GM23338 (cell line): Measurements from ENCODE around the gene DCDC1. TPM values are rescaled to one million over a fixed set of nuclear protein-coding genes. Genes with fewer than 3 reads are reported as not detected.

Experiments
- ATAC-seq: fragments of 200-7000 bp; cut with Tn5 transposase; 3 replicates; pipeline ENCODE4 v1.9.1; 2020
- DNase-seq: peaks from one replicate; pipeline ENCODE4 v3.0.0-alpha.2; 2015; ENCODE audit warnings: low spot score
- H2AFZ ChIP-seq: fragments of 200-600 bp; sonication (generic); 2 replicates; pipeline ENCODE4 v1.8.0; 2016; ENCODE audit warnings: antibody characterized with exemption, mild to moderate bottlenecking, moderate library complexity
- H3F3A ChIP-seq: fragments of 200-600 bp; sonication (generic); replicated peaks from 2 replicates; pipeline ENCODE4 v1.8.0; 2017; ENCODE audit warnings: antibody characterized with exemption, mixed run types, low read depth
- H3K27ac ChIP-seq: fragments of 200-600 bp; sonication (generic); 2 replicates; pipeline ENCODE4 v1.6.1; 2016; ENCODE audit warnings: low read depth
- H3K27me3 ChIP-seq: fragments of 200-600 bp; sonication (generic); 2 replicates; pipeline ENCODE4 v1.8.0; 2016; ENCODE audit warnings: mild to moderate bottlenecking, mixed run types, moderate library complexity; ENCODE audit not compliant: insufficient read depth
- H3K36me3 ChIP-seq: fragments of 200-600 bp; sonication (generic); 2 replicates; pipeline ENCODE4 v1.8.0; 2016; ENCODE audit warnings: mild to moderate bottlenecking; ENCODE audit not compliant: insufficient read depth
- H3K4me1 ChIP-seq: fragments of 200-600 bp; sonication (generic); 2 replicates; pipeline ENCODE4 v1.8.0; 2016; ENCODE audit warnings: mild to moderate bottlenecking, moderate library complexity; ENCODE audit not compliant: insufficient read depth
- H3K4me2 ChIP-seq: fragments of 200-600 bp; sonication (generic); 2 replicates; pipeline ENCODE4 v1.7.1; 2017; ENCODE audit warnings: mixed run types
- H3K4me3 ChIP-seq: fragments of 200-600 bp; sonication (generic); 2 replicates; pipeline ENCODE4 v1.6.1; 2016; ENCODE audit warnings: mixed run types
- H3K79me2 ChIP-seq: fragments of 200-600 bp; sonication (generic); replicated peaks from 2 replicates; pipeline ENCODE4 v1.8.0; 2017; ENCODE audit warnings: mild to moderate bottlenecking; ENCODE audit not compliant: insufficient read depth
- H3K9me2 ChIP-seq: fragments of 200-600 bp; sonication (generic); 2 replicates; pipeline ENCODE4 v1.8.0; 2017; ENCODE audit not compliant: insufficient read depth
- H4K20me1 ChIP-seq: fragments of 200-600 bp; sonication (generic); replicated peaks from 2 replicates; pipeline ENCODE4 v1.8.0; 2017; ENCODE audit warnings: mild to moderate bottlenecking; ENCODE audit not compliant: insufficient read depth
- H3K27ac Mint-ChIP-seq: 2 replicates; pipeline ENCODE4 v1.8.0; 2020; ENCODE audit warnings: inconsistent platforms, mild to moderate bottlenecking, moderate library complexity, mixed read lengths
- H3K27me3 Mint-ChIP-seq: 3 replicates; pipeline ENCODE4 v1.8.0; 2022; ENCODE audit warnings: low read depth, mild to moderate bottlenecking, moderate library complexity, mixed read lengths, inconsistent platforms; ENCODE audit not compliant: insufficient read depth, poor library complexity
- H3K36me3 Mint-ChIP-seq: 3 replicates; pipeline ENCODE4 v1.8.0; 2021; ENCODE audit warnings: low read depth, mild to moderate bottlenecking, inconsistent platforms, moderate library complexity, mixed read lengths
- H3K4me1 Mint-ChIP-seq: 3 replicates; pipeline ENCODE4 v1.8.0; 2020; ENCODE audit warnings: mild to moderate bottlenecking, inconsistent platforms, mixed read lengths
- H3K4me3 Mint-ChIP-seq: 3 replicates; pipeline ENCODE4 v1.8.0; 2021; ENCODE audit warnings: moderate library complexity, mild to moderate bottlenecking, inconsistent platforms, mixed read lengths
- H3K9me3 Mint-ChIP-seq: 3 replicates; pipeline ENCODE4 v1.8.0; 2020; ENCODE audit warnings: moderate library complexity, mild to moderate bottlenecking, inconsistent platforms, mixed read lengths
- CREB1 ChIP-seq: fragments of 250-450 bp; sonication (Bioruptor Pico); IDR thresholded peaks from 2 replicates; pipeline ENCODE4 v1.5.0; 2020; ENCODE audit warnings: low read depth, mild to moderate bottlenecking, moderate library complexity
- CTCF ChIP-seq, 2 experiments: fragments of 200-600 bp in 1 of 2; sonication (generic) in 1 of 2; conservative IDR thresholded peaks; 2 replicates each; pipeline versions ENCODE4 v1.5.1 to v1.6.1; 2016 to 2017; ENCODE audit warnings: antibody characterized with exemption in 2 of 2, low read depth in 2 of 2, mild to moderate bottlenecking in 2 of 2, moderate library complexity in 1 of 2
- EZH2phosphoT487 ChIP-seq: fragments of 200-600 bp; sonication (generic); IDR thresholded peaks from one replicate; pipeline ENCODE4 v1.8.1; 2018; ENCODE audit warnings: antibody characterized with exemption; ENCODE audit not compliant: unreplicated experiment
- JUNB ChIP-seq: IDR thresholded peaks from one replicate; pipeline ENCODE4 v1.6.1; 2016; ENCODE audit warnings: antibody characterized with exemption; ENCODE audit not compliant: unreplicated experiment
- NANOG ChIP-seq: IDR thresholded peaks from 2 replicates; pipeline ENCODE4 v1.6.1; 2016; ENCODE audit warnings: antibody characterized with exemption, borderline replicate concordance
- POLR2AphosphoS5 ChIP-seq: IDR thresholded peaks from 2 replicates; pipeline ENCODE4 v1.6.1; 2016; ENCODE audit warnings: antibody characterized with exemption, low read depth
- STAT1 ChIP-seq: IDR thresholded peaks from one replicate; pipeline ENCODE4 v1.6.1; 2016; ENCODE audit warnings: antibody characterized with exemption; ENCODE audit not compliant: unreplicated experiment
- ZNF114 ChIP-seq: fragments of 250-450 bp; sonication (Bioruptor Pico); IDR thresholded peaks from 2 replicates; pipeline ENCODE4 v1.5.0; 2020; ENCODE audit warnings: mild to moderate bottlenecking, moderate library complexity
- ZNF331 ChIP-seq: fragments of 250-450 bp; sonication (Bioruptor Pico); IDR thresholded peaks from 2 replicates; pipeline ENCODE4 v1.5.0; 2020; ENCODE audit warnings: low read depth, mild to moderate bottlenecking, moderate library complexity
- polyA plus RNA-seq: library from polyadenylated mRNA; unstranded; fragments of >200 nt; fragmentation: Nextera tagmentation; extraction: Ambion mirVana; gene quantifications from 2 replicates; pipeline ENCODE4 v1.2.1, GENCODE V29; 2016
- total RNA-seq: library from RNA; depleted of rRNA; stranded (reverse); fragments of >200 nt; shearing (Covaris generic); gene quantifications from 2 replicates; pipeline ENCODE4 v1.2.3, GENCODE V29; 2014
- TF ChIP-seq, protein P1 (sequence below): fragments of 250-450 bp; sonication (Bioruptor Pico); IDR thresholded peaks from 2 replicates; pipeline ENCODE4 v1.5.0; 2020; ENCODE audit warnings: mild to moderate bottlenecking, moderate library complexity
- TF ChIP-seq, protein P2 (sequence below): IDR thresholded peaks from one replicate; pipeline ENCODE4 v1.6.1; 2018; ENCODE audit warnings: antibody characterized with exemption; ENCODE audit not compliant: unreplicated experiment
- TF ChIP-seq, protein P3 (sequence below): IDR thresholded peaks from 2 replicates; pipeline ENCODE4 v1.6.1; 2016; ENCODE audit warnings: antibody characterized with exemption

The DCDC1 gene
- total and polyA plus RNA-seq, 2 experiments from 2014 or later = 0.56 to 0.58 TPM

- H3K4me1 Mint-ChIP-seq = peaks cover 10% of the 10 kb centered on the region; the same call in 2 of the 3 replicates
- Histone ChIP-seq H3K4me2 (no peak overlapping the region), H4K20me1 (no peaks in the 10 kb centered on the region), H3K4me1 (no peaks in the 10 kb centered on the region), H3K27me3 (no peaks in the 10 kb centered on the region), H3K36me3 (0 out of 2 replicates have a peak, but pooled peaks cover 5% of the 10 kb centered on the region), H2AFZ (no peak overlapping the region), H3F3A (no peaks in the 10 kb centered on the region), H3K4me3 (no peak overlapping the region), H3K79me2 (no peaks in the 10 kb centered on the region; the same call in 1 of the 2 replicates), H3K9me2 (peaks cover 6% of the 10 kb centered on the region; the same call in 1 of the 2 replicates), H3K27ac (no peak overlapping the region)
- H3K4me3 Mint-ChIP-seq = no peak overlapping the region
- no peaks in the 10 kb centered on the region for H3K9me3 Mint-ChIP-seq
- DNase-seq (no peak), ATAC-seq (no peak)
- peaks cover 18% of the 10 kb centered on the region for H3K36me3 Mint-ChIP-seq
- no peak for TF ChIP-seq CTCF (conservative IDR thresholded peaks at IDR 0.05; ENCODE audit: low read depth in 2 of 2)
- TF ChIP-seq, protein P1, sequence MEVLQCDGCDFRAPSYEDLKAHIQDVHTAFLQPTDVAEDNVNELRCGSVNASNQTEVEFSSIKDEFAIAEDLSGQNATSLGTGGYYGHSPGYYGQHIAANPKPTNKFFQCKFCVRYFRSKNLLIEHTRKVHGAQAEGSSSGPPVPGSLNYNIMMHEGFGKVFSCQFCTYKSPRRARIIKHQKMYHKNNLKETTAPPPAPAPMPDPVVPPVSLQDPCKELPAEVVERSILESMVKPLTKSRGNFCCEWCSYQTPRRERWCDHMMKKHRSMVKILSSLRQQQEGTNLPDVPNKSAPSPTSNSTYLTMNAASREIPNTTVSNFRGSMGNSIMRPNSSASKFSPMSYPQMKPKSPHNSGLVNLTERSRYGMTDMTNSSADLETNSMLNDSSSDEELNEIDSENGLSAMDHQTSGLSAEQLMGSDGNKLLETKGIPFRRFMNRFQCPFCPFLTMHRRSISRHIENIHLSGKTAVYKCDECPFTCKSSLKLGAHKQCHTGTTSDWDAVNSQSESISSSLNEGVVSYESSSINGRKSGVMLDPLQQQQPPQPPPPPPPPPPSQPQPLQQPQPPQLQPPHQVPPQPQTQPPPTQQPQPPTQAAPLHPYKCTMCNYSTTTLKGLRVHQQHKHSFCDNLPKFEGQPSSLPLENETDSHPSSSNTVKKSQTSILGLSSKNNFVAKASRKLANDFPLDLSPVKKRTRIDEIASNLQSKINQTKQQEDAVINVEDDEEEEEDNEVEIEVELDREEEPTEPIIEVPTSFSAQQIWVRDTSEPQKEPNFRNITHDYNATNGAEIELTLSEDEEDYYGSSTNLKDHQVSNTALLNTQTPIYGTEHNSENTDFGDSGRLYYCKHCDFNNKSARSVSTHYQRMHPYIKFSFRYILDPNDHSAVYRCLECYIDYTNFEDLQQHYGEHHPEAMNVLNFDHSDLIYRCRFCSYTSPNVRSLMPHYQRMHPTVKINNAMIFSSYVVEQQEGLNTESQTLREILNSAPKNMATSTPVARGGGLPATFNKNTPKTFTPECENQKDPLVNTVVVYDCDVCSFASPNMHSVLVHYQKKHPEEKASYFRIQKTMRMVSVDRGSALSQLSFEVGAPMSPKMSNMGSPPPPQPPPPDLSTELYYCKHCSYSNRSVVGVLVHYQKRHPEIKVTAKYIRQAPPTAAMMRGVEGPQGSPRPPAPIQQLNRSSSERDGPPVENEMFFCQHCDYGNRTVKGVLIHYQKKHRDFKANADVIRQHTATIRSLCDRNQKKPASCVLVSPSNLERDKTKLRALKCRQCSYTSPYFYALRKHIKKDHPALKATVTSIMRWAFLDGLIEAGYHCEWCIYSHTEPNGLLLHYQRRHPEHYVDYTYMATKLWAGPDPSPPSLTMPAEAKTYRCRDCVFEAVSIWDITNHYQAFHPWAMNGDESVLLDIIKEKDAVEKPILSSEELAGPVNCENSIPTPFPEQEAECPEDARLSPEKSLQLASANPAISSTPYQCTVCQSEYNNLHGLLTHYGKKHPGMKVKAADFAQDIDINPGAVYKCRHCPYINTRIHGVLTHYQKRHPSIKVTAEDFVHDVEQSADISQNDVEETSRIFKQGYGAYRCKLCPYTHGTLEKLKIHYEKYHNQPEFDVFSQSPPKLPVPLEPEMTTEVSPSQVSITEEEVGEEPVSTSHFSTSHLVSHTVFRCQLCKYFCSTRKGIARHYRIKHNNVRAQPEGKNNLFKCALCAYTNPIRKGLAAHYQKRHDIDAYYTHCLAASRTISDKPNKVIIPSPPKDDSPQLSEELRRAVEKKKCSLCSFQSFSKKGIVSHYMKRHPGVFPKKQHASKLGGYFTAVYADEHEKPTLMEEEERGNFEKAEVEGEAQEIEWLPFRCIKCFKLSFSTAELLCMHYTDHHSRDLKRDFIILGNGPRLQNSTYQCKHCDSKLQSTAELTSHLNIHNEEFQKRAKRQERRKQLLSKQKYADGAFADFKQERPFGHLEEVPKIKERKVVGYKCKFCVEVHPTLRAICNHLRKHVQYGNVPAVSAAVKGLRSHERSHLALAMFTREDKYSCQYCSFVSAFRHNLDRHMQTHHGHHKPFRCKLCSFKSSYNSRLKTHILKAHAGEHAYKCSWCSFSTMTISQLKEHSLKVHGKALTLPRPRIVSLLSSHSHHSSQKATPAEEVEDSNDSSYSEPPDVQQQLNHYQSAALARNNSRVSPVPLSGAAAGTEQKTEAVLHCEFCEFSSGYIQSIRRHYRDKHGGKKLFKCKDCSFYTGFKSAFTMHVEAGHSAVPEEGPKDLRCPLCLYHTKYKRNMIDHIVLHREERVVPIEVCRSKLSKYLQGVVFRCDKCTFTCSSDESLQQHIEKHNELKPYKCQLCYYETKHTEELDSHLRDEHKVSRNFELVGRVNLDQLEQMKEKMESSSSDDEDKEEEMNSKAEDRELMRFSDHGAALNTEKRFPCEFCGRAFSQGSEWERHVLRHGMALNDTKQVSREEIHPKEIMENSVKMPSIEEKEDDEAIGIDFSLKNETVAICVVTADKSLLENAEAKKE (CRISPR knock-in tag) = no peak
- TF ChIP-seq STAT1 = no peak
- TF ChIP-seq POLR2AphosphoS5 = no peak
- no peak for TF ChIP-seq CREB1 (CRISPR knock-in tag)
- TF ChIP-seq ZNF114 (CRISPR knock-in tag) = no peak
- TF ChIP-seq NANOG = no peak
- TF ChIP-seq EZH2phosphoT487 = no peak
- TF ChIP-seq, protein P2, sequence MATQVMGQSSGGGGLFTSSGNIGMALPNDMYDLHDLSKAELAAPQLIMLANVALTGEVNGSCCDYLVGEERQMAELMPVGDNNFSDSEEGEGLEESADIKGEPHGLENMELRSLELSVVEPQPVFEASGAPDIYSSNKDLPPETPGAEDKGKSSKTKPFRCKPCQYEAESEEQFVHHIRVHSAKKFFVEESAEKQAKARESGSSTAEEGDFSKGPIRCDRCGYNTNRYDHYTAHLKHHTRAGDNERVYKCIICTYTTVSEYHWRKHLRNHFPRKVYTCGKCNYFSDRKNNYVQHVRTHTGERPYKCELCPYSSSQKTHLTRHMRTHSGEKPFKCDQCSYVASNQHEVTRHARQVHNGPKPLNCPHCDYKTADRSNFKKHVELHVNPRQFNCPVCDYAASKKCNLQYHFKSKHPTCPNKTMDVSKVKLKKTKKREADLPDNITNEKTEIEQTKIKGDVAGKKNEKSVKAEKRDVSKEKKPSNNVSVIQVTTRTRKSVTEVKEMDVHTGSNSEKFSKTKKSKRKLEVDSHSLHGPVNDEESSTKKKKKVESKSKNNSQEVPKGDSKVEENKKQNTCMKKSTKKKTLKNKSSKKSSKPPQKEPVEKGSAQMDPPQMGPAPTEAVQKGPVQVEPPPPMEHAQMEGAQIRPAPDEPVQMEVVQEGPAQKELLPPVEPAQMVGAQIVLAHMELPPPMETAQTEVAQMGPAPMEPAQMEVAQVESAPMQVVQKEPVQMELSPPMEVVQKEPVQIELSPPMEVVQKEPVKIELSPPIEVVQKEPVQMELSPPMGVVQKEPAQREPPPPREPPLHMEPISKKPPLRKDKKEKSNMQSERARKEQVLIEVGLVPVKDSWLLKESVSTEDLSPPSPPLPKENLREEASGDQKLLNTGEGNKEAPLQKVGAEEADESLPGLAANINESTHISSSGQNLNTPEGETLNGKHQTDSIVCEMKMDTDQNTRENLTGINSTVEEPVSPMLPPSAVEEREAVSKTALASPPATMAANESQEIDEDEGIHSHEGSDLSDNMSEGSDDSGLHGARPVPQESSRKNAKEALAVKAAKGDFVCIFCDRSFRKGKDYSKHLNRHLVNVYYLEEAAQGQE = no peak
- TF ChIP-seq, protein P3, sequence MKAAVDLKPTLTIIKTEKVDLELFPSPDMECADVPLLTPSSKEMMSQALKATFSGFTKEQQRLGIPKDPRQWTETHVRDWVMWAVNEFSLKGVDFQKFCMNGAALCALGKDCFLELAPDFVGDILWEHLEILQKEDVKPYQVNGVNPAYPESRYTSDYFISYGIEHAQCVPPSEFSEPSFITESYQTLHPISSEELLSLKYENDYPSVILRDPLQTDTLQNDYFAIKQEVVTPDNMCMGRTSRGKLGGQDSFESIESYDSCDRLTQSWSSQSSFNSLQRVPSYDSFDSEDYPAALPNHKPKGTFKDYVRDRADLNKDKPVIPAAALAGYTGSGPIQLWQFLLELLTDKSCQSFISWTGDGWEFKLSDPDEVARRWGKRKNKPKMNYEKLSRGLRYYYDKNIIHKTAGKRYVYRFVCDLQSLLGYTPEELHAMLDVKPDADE = no peak
- no peak for TF ChIP-seq JUNB
- TF ChIP-seq ZNF331 (CRISPR knock-in tag) = no peak
- no peak overlapping the region for H3K27ac Mint-ChIP-seq
- H3K27me3 Mint-ChIP-seq = no peaks in the 10 kb centered on the region
Measured at GRCh38 chr11:31404614-31405013, 35.1 kb upstream of the DCDC1 start.
